ENCODE results near the gene ELF5.

The ELF5 gene

DNA sequence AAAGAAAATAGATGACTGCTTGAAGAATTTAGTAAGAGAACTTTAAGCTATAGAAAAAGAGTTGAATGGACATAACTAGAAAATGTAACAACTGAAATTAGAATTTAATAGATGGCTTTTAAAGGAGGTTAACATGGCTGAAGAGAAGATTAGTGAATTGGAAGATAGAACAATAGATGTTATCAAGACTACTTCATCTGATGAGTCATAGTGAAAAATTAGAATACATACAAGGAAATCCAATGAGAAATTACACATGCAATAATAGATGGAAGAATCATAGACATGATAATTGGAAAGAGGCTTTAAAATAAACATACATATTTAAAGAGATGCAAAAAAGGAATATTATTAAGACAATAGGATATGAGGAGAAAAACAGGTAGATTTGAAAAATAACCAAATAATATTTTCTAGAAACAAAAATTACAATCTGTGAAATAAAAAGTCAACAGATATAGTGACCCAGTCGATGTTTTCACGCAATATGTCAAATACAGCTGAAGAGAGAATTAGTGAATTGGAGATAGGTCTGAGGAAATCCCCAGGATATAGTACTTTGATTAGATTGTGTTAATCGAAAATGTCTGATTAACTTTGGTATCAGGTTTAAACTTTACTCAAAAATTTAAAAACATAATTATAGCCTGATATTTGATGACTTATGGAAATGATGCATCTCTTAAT is 46.6 kb downstream of the ELF5 start:
- no peak for TF ChIP-seq FOXP2 (optimal IDR thresholded peaks at IDR 0.05; ENCODE audit: borderline replicate concordance, extremely low read depth, extremely low read length, insufficient read depth)
- TF ChIP-seq, protein P1, sequence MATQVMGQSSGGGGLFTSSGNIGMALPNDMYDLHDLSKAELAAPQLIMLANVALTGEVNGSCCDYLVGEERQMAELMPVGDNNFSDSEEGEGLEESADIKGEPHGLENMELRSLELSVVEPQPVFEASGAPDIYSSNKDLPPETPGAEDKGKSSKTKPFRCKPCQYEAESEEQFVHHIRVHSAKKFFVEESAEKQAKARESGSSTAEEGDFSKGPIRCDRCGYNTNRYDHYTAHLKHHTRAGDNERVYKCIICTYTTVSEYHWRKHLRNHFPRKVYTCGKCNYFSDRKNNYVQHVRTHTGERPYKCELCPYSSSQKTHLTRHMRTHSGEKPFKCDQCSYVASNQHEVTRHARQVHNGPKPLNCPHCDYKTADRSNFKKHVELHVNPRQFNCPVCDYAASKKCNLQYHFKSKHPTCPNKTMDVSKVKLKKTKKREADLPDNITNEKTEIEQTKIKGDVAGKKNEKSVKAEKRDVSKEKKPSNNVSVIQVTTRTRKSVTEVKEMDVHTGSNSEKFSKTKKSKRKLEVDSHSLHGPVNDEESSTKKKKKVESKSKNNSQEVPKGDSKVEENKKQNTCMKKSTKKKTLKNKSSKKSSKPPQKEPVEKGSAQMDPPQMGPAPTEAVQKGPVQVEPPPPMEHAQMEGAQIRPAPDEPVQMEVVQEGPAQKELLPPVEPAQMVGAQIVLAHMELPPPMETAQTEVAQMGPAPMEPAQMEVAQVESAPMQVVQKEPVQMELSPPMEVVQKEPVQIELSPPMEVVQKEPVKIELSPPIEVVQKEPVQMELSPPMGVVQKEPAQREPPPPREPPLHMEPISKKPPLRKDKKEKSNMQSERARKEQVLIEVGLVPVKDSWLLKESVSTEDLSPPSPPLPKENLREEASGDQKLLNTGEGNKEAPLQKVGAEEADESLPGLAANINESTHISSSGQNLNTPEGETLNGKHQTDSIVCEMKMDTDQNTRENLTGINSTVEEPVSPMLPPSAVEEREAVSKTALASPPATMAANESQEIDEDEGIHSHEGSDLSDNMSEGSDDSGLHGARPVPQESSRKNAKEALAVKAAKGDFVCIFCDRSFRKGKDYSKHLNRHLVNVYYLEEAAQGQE (IDR thresholded peaks at IDR 0.05; ENCODE audit: insufficient read depth in 1 of 2, low read depth in 2 of 2, low read length in 2 of 2), result no peak

DNA sequence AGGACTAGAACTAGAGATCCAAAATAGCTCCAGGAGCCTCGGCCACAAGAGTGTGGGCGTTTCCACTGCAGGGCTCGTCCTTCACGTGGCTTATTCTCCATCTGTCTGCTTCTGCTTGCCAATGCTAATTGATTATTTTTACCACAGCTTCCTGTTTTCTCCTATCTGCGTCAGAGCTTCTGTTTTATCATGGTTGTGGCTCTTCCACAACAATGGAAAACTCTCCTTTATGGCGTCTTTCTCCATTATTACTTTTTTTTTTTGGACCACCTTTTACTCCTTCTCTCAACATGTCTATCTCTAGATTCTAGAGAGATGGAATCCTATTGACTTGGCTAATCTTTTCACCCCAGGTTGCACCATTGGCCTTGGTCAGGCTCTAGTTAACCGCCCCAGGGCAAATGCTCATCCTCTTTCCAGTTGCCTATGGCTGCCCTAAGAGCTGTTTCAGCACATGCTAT is 49.0 kb downstream of the ELF5 start:
- TF ChIP-seq TAF1 (IDR thresholded peaks at IDR 0.05; ENCODE audit: borderline replicate concordance, insufficient read depth, low read length) (no peak), POLR2AphosphoS5 (IDR thresholded peaks at IDR 0.05; ENCODE audit: low read depth, low read length) (no peak)
- TF ChIP-seq, protein P1 (IDR thresholded peaks at IDR 0.05; ENCODE audit: insufficient read depth in 1 of 2, low read depth in 2 of 2, low read length in 2 of 2), result no peak

DNA sequence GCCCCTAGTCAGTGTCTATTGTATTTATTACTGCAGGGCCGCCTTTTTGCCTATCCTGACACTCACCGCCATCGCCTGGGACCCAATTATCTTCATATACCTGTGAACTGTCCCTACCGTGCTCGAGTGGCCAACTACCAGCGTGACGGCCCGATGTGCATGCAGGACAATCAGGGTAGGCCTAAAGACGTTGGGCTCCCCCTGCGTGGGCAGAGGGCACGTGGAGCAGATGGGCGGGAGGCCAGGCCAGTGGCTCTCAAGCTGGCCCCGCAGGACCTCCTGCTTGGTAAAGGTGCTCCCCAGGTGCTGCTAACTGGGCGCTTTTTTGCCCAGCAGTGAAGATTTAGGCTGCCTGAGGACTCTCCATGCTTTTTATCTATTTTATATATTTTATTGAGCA is 52.4 kb downstream of the ELF5 start:
- no peak for TF ChIP-seq TAF1 (IDR thresholded peaks at IDR 0.05; ENCODE audit: borderline replicate concordance, insufficient read depth, low read length)

DNA sequence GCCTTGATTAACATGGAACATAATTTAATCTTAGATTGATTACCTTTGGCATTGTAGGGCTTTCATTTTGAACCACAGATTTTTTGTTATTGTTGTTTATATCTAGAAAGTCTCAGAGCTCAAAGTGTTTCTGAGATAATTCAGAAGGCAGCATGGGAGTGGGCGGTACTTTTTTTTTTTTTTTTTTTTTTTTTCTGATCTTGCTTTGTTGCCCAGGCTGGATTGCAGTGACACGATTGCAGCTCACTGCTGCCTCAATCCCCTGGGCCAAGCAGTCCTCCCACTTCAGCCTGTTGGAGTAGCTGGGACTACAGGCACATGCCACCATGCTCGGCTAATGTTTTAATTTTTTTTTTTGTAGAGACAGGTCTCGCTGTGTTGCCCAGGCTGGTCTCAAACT is 53.3 kb downstream of the ELF5 start:
- no peak for TF ChIP-seq POLR2AphosphoS5 (IDR thresholded peaks at IDR 0.05; ENCODE audit: low read depth, low read length)
- TF ChIP-seq, protein P1 (IDR thresholded peaks at IDR 0.05; ENCODE audit: insufficient read depth in 1 of 2, low read depth in 2 of 2, low read length in 2 of 2), result no peak
- no peak for TF ChIP-seq TAF1 (IDR thresholded peaks at IDR 0.05; ENCODE audit: borderline replicate concordance, insufficient read depth, low read length)
- no peak for TF ChIP-seq FOXP2 (optimal IDR thresholded peaks at IDR 0.05; ENCODE audit: borderline replicate concordance, extremely low read depth, extremely low read length, insufficient read depth)
- no peak for TF ChIP-seq SIN3A (IDR thresholded peaks at IDR 0.05; ENCODE audit: borderline replicate concordance, insufficient read depth, low read length)

DNA sequence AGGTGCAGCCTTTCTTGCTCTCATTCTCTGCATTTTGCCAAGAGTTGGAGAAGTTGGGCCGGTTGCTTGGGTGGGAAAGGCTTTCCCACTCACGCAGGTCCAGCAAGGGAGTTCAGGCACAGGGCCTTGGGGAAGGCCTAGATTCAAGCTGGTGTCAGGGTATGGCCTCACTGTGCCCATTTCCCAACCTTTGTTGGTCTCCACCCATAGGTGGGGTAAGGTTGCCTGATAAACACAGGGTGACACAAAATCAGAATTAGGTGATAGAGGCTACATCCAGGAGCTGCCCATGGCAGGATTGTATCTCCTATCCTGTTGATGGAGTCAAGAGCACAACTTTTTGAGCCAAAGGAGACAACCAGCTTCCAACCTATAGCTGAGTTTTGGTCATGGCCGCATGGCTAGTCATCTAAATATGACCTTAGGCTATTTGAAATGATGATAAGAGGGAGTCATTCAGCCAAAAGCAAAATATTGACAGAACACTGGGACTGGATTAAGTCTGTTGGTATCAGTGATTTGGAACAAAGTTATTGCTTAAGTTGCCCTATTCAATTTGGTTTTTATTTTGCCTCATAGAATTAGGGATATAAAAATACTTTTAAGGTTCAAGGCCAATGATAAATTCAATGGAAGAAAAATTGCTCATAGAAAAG is 54.0 kb downstream of the ELF5 start:
- no peak for TF ChIP-seq SIN3A (IDR thresholded peaks at IDR 0.05; ENCODE audit: borderline replicate concordance, insufficient read depth, low read length)
- TF ChIP-seq, protein P1 (IDR thresholded peaks at IDR 0.05; ENCODE audit: insufficient read depth in 1 of 2, low read depth in 2 of 2, low read length in 2 of 2), result no peak
- TF ChIP-seq TAF1 (IDR thresholded peaks at IDR 0.05; ENCODE audit: borderline replicate concordance, insufficient read depth, low read length), result no peak
- no peak for TF ChIP-seq POLR2AphosphoS5 (IDR thresholded peaks at IDR 0.05; ENCODE audit: low read depth, low read length)
- TF ChIP-seq FOXP2 (optimal IDR thresholded peaks at IDR 0.05; ENCODE audit: borderline replicate concordance, extremely low read depth, extremely low read length, insufficient read depth), result no peak

All from PFSK-1 (cell line).